PC-9 (cell line): ENCODE measurements around the gene BAIAP2L1. TPM values are rescaled to one million over a fixed set of nuclear protein-coding genes. Genes with fewer than 3 reads are reported as not detected.

ENCODE experiments used
- BruUV-seq: library from RNA; stranded (reverse); fragments of 400-500 nt; replicated peaks from 2 replicates; lab custom pipeline; 2021; lab: Mats Ljungman, UMichigan
- CTCF ChIA-PET: fragments of 300-600 bp; sonication (Branson Sonifier 250); formaldehyde crosslinking; loops from one replicate; lab custom pipeline; 2022; ENCODE audit warnings: antibody characterized with exemption; lab: Charles Lee
- POLR2A ChIA-PET: fragments of 300-600 bp; sonication (Branson Sonifier 250); formaldehyde crosslinking; loops from one replicate; lab custom pipeline; 2022; ENCODE audit warnings: antibody characterized with exemption; ENCODE audit not compliant: unreplicated experiment; lab: Charles Lee
- DNase-seq, 2 experiments: peaks; one replicate each; pipeline versions ENCODE4 v3.0.0 to v3.0.0-alpha.2; 2015 to 2022; ENCODE audit warnings: mixed read lengths in 1 of 2
- H2AFZ ChIP-seq: fragments of 200-600 bp; sonication (generic); 2 replicates; pipeline ENCODE4 v1.8.1; 2017; ENCODE audit warnings: antibody characterized with exemption
- H3F3A ChIP-seq: fragments of 200-600 bp; sonication (generic); 2 replicates; pipeline ENCODE4 v1.8.1; 2017; ENCODE audit warnings: antibody characterized with exemption, mild to moderate bottlenecking, low read depth; ENCODE audit not compliant: insufficient read depth
- H3K27ac ChIP-seq: fragments of 200-600 bp; sonication (generic); 2 replicates; pipeline ENCODE4 v1.6.1; 2016; ENCODE audit warnings: mixed run types
- H3K27me3 ChIP-seq: fragments of 200-600 bp; sonication (generic); 2 replicates; pipeline ENCODE4 v1.6.1; 2016; ENCODE audit warnings: low read depth, mixed run types; ENCODE audit not compliant: insufficient read depth
- H3K36me3 ChIP-seq: fragments of 200-600 bp; sonication (generic); 2 replicates; pipeline ENCODE4 v1.6.1; 2016; ENCODE audit warnings: low read depth, mixed run types
- H3K4me1 ChIP-seq: fragments of 200-600 bp; sonication (generic); replicated peaks from 2 replicates; pipeline ENCODE4 v1.6.1; 2016; ENCODE audit warnings: mixed run types; ENCODE audit not compliant: insufficient read depth
- H3K4me2 ChIP-seq: fragments of 200-600 bp; sonication (generic); 2 replicates; pipeline ENCODE4 v1.6.1; 2017; ENCODE audit warnings: mixed run types
- H3K4me3 ChIP-seq: fragments of 200-600 bp; sonication (generic); 2 replicates; pipeline ENCODE4 v1.6.1; 2016; ENCODE audit warnings: mixed run types
- H3K79me2 ChIP-seq: fragments of 200-600 bp; sonication (generic); 2 replicates; pipeline ENCODE4 v1.6.1; 2017; ENCODE audit warnings: low read depth, mixed run types
- H3K9me2 ChIP-seq: fragments of 200-600 bp; sonication (generic); 2 replicates; pipeline ENCODE4 v1.8.1; 2017; ENCODE audit warnings: mild to moderate bottlenecking; ENCODE audit not compliant: insufficient read depth
- H3K9me3 ChIP-seq: fragments of 200-600 bp; sonication (generic); 2 replicates; pipeline ENCODE4 v1.8.1; 2016; ENCODE audit warnings: low read depth; ENCODE audit not compliant: insufficient read depth
- H4K20me1 ChIP-seq: fragments of 200-600 bp; sonication (generic); 2 replicates; pipeline ENCODE4 v1.8.1; 2017; ENCODE audit not compliant: insufficient read depth
- EZH2 ChIP-seq: fragments of 200-600 bp; sonication (generic); IDR thresholded peaks from 2 replicates; pipeline ENCODE4 v1.8.0; 2017; ENCODE audit warnings: antibody characterized with exemption, low read depth
- intact Hi-C: fragments of 100-400 bp; cut with micrococcal nuclease; formaldehyde crosslinking; loops from one replicate; pipeline ENCODE4 v1.10.0; 2022; ENCODE audit not compliant: unreplicated experiment
- total RNA-seq: library from RNA; stranded (reverse); gene quantifications from 2 replicates; pipeline ENCODE4 v1.2.3, GENCODE V29; 2021
- TF ChIP-seq, protein P1 (sequence below): fragments of 200-600 bp; sonication (generic); conservative IDR thresholded peaks from 2 replicates; pipeline ENCODE4 v1.6.1; 2017; ENCODE audit warnings: mixed run types, antibody characterized with exemption, mild to moderate bottlenecking, moderate library complexity

Gene BAIAP2L1
- total RNA-seq, 1 experiment from 2014 or later, result 89.4 TPM

DNA sequence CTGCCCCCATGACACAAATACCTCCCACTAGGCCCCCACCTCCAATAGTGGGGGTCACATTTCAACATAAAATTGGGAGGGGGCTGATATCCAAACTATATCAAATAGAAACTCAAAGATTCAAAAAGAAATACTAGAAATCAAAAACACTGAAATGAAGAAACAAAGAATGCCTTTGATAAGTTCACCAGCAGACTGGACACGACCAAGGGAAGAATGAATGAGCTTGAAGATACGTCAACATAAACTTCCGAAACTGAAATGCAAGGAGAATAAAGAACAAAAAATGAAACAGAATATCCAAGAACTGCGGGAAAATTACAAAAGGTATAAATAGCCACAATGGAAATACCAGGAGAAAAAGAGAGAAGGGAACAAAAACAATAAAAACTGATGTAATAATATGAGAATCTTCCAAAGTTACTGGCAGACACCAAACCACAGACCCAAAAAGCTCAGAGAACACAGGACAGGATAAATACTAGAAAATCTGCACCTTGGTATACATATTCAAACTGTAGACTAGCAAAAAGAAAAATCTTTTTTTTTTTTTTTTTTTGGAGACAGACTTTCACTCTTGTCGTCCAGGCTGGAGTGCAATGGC, 69.9 kb downstream of the BAIAP2L1 start:
- Histone ChIP-seq H3K9me3 (no peaks in the 10 kb centered on the region), H3K27me3 (no peaks in the 10 kb centered on the region), H3K4me1 (no peaks in the 10 kb centered on the region), H3K9me2 (no peaks in the 10 kb centered on the region), H3F3A (peaks cover 12% of the 10 kb centered on the region; the same call in 1 of the 2 replicates), H3K4me2 (no peak overlapping the region), H3K27ac (no peak overlapping the region), H3K36me3 (peaks cover 11% of the 10 kb centered on the region), H2AFZ (no peak overlapping the region), H3K4me3 (no peak overlapping the region), H3K79me2 (peaks cover 78% of the 10 kb centered on the region), H4K20me1 (peaks cover 22% of the 10 kb centered on the region; the same call in 1 of the 2 replicates)
- intact Hi-C loops, result no loop called here
- no TSS peak for BruUV-seq
- ChIA-PET CTCF (no interaction called here), POLR2A (no interaction called here)
- TF ChIP-seq EZH2, result no peak
- TF ChIP-seq, protein P1, sequence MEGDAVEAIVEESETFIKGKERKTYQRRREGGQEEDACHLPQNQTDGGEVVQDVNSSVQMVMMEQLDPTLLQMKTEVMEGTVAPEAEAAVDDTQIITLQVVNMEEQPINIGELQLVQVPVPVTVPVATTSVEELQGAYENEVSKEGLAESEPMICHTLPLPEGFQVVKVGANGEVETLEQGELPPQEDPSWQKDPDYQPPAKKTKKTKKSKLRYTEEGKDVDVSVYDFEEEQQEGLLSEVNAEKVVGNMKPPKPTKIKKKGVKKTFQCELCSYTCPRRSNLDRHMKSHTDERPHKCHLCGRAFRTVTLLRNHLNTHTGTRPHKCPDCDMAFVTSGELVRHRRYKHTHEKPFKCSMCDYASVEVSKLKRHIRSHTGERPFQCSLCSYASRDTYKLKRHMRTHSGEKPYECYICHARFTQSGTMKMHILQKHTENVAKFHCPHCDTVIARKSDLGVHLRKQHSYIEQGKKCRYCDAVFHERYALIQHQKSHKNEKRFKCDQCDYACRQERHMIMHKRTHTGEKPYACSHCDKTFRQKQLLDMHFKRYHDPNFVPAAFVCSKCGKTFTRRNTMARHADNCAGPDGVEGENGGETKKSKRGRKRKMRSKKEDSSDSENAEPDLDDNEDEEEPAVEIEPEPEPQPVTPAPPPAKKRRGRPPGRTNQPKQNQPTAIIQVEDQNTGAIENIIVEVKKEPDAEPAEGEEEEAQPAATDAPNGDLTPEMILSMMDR, result no peak
- DNase-seq, result no peak

DNA sequence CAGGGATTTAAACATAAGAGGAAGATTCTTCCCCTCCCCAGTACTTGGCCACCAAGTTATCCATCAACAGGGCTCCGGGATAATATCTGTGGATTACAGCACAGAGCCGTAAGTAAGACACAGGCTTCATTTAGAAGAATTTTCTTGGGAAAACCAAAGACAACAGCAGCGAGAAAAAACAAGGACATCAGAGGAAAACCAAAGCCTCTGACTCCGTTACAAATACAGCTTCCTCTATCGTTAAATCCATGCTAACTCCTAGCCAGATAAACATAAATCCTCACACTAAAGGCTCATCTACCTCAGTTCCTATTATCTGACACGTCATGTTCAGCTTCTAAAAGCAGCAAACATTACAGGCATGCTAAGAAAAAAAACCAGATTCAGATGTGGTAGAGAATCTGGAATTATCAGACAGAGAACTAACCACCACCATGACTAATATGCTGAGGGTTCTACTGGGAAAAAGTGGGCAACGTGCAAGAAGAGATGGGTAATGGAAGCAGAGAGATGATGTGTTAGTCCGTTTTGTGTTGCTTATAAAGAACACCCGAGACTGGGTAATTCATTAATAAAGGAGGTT, 71.0 kb downstream of the BAIAP2L1 start:
- ChIA-PET POLR2A (interaction anchor here (0.6 kb wide), 1 partner anchor 959 kb away, joined by 3 read pairs; no protein-coding TSS in a partner anchor), CTCF (no interaction called here)
- H3K79me2 ChIP-seq, result peaks cover 78% of the 10 kb centered on the region
- H3K36me3 ChIP-seq, result peaks cover 11% of the 10 kb centered on the region
- no peaks in the 10 kb centered on the region for H3K27me3 ChIP-seq
- H3K4me1 ChIP-seq, result no peaks in the 10 kb centered on the region
- H3K4me2 ChIP-seq, result no peak overlapping the region
- H3K4me3 ChIP-seq, result no peak overlapping the region
- peaks cover 22% of the 10 kb centered on the region; the same call in 1 of the 2 replicates for H4K20me1 ChIP-seq
- DNase-seq, result no peak
- H2AFZ ChIP-seq, result no peak overlapping the region
- no peaks in the 10 kb centered on the region for H3K9me3 ChIP-seq
- no peaks in the 10 kb centered on the region for H3K9me2 ChIP-seq
- BruUV-seq, result no TSS peak
- intact Hi-C loops, result no loop called here
- peaks cover 12% of the 10 kb centered on the region; the same call in 1 of the 2 replicates for H3F3A ChIP-seq
- no peak overlapping the region for H3K27ac ChIP-seq
- TF ChIP-seq, protein P1, result no peak
- no peak for TF ChIP-seq EZH2

DNA sequence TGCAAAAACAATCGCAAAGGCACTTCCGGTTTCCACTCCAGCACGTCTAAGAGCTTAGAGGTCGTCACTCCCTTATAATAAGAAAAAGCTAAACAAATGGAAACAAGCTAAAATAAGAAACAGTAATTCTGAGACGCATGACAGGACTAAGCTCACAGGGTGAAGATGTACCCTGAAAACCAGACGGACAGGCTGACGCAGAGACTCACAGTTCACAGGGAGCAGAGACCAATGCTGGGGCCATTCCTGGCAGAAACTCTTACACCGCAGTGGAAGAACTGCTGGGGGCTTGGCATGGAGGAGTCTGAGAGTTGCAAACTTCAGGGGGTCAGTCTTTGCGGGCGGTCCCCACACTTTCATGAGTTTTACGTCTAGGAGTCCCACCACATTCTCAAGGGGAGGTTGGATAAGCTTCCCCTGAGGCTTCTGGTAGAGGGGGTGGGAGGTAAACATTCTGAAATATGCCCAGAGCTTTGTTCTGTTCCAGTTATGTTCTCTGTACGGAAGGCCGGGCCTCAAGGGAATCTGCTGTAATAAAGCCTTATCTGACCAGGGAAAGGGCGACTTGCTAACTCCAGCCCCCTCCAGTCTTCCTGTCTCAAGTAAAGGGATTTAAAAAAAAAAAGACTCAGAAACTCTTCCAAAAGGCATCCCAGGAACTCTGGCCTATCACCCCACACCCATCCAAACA, 71.6 kb downstream of the BAIAP2L1 start:
- Histone ChIP-seq H3K79me2 (peaks cover 82% of the 10 kb centered on the region), H3K27ac (no peak overlapping the region), H2AFZ (no peak overlapping the region), H4K20me1 (peaks cover 28% of the 10 kb centered on the region; the same call in 1 of the 2 replicates), H3K4me3 (no peak overlapping the region), H3F3A (peaks cover 12% of the 10 kb centered on the region; the same call in 1 of the 2 replicates), H3K36me3 (peaks cover 11% of the 10 kb centered on the region), H3K9me3 (no peaks in the 10 kb centered on the region), H3K9me2 (no peaks in the 10 kb centered on the region), H3K4me2 (no peak overlapping the region), H3K4me1 (no peaks in the 10 kb centered on the region), H3K27me3 (no peaks in the 10 kb centered on the region)
- ChIA-PET CTCF (no interaction called here), POLR2A (interaction anchor here (0.6 kb wide), 2 partner anchors 61 to 960 kb away, joined by 3 to 5 read pairs; no protein-coding TSS in a partner anchor)
- DNase-seq, result no peak
- intact Hi-C loops, result no loop called here
- BruUV-seq, result no TSS peak
- TF ChIP-seq EZH2, result no peak
- TF ChIP-seq, protein P1, result no peak
